Endothelial cell of umbilical vein (primary cell): ENCODE results near the gene RASSF10. TPM values are rescaled to one million over a fixed set of nuclear protein-coding genes. Genes with fewer than 3 reads are reported as not detected.

Source experiments
- BruUV-seq: library from RNA; stranded (reverse); fragments of 400-500 nt; replicated peaks from 2 replicates; lab custom pipeline; 2021; lab: Mats Ljungman, UMichigan
- CTCF ChIA-PET: fragments of 300-600, 350-600 bp; sonication (Branson Sonifier 250); formaldehyde crosslinking; loops from one replicate; lab custom pipeline; 2021; ENCODE audit warnings: antibody characterized with exemption, inconsistent platforms; lab: Charles Lee
- POLR2A ChIA-PET: fragments of 300-600, 350-600 bp; sonication (Branson Sonifier 250); formaldehyde crosslinking; loops from one replicate; lab custom pipeline; 2021; ENCODE audit warnings: antibody characterized with exemption, inconsistent platforms; lab: Charles Lee
- DNase-seq: peaks from one replicate; pipeline ENCODE4 v3.0.0-alpha.2; 2011; ENCODE audit warnings: low read depth, low spot score
- FAIRE-seq: peaks from 2 replicates; lab custom pipeline; 2011; peaks lifted over from hg19 to GRCh38; lab: Jason Lieb, UNC
- H2AFZ ChIP-seq: 2 replicates; pipeline ENCODE4 v1.6.0; 2012; ENCODE audit warnings: low read depth, low read length, control low read depth, inconsistent platforms
- H3K27ac ChIP-seq: 2 replicates; pipeline ENCODE4 v1.5.1; 2011; ENCODE audit warnings: low read depth, mild to moderate bottlenecking, control low read depth, low read length, moderate library complexity; ENCODE audit not compliant: insufficient read depth
- H3K27me3 ChIP-seq, 2 experiments: 2 replicates each; pipeline versions ENCODE4 v1.6.0 to v1.6.1; 2011; ENCODE audit warnings: low read length in 2 of 2, mixed read lengths in 1 of 2; ENCODE audit not compliant: control insufficient read depth in 2 of 2, insufficient read depth in 2 of 2
- H3K36me3 ChIP-seq, 2 experiments: 2 replicates in 1 of 2; 3 replicates in 1 of 2; pipeline ENCODE4 v1.5.1; 2011; ENCODE audit warnings: low read length in 2 of 2, mild to moderate bottlenecking in 1 of 2, moderate library complexity in 1 of 2; ENCODE audit not compliant: control insufficient read depth in 2 of 2, insufficient read depth in 2 of 2; ENCODE audit errors: extremely low read depth in 1 of 2
- H3K4me1 ChIP-seq: 3 replicates; pipeline ENCODE4 v1.5.1; 2011; ENCODE audit warnings: mild to moderate bottlenecking, low read length; ENCODE audit not compliant: control insufficient read depth, insufficient read depth; ENCODE audit errors: extremely low read depth
- H3K4me2 ChIP-seq: 2 replicates; pipeline ENCODE4 v1.6.1; 2011; ENCODE audit warnings: low read length, control low read depth, mixed read lengths; ENCODE audit not compliant: insufficient read depth
- H3K4me3 ChIP-seq, 3 experiments: fragments of 200-600 bp in 1 of 3; sonication (generic), shearing (Covaris generic) in 1 of 3; replicated peaks in 1 of 3; 2 replicates each; pipeline ENCODE4 v1.5.1; 2011 to 2016; ENCODE audit warnings: control low read depth in 3 of 3, low read length in 3 of 3, mild to moderate bottlenecking in 2 of 3, inconsistent platforms in 1 of 3, low read depth in 1 of 3, moderate library complexity in 1 of 3; ENCODE audit not compliant: insufficient read depth in 1 of 3
- H3K79me2 ChIP-seq: 2 replicates; pipeline ENCODE4 v1.6.0; 2012; ENCODE audit warnings: low read length, inconsistent platforms; ENCODE audit not compliant: control insufficient read depth, insufficient read depth
- H3K9ac ChIP-seq: replicated peaks from 2 replicates; pipeline ENCODE3; 2011; ENCODE audit warnings: low read length, control low read depth; ENCODE audit not compliant: insufficient read depth; ENCODE audit errors: extremely low read depth
- H3K9me1 ChIP-seq: replicated peaks from 3 replicates; pipeline ENCODE4 v1.6.0; 2011; ENCODE audit warnings: mild to moderate bottlenecking, low read length; ENCODE audit not compliant: control insufficient read depth, insufficient read depth; ENCODE audit errors: extremely low read depth
- H3K9me3 ChIP-seq: replicated peaks from 2 replicates; pipeline ENCODE4 v1.5.1; 2012; ENCODE audit warnings: low read length, inconsistent platforms; ENCODE audit not compliant: control insufficient read depth, insufficient read depth
- H4K20me1 ChIP-seq: replicated peaks from 2 replicates; pipeline ENCODE3; 2011; ENCODE audit warnings: mild to moderate bottlenecking, low read length; ENCODE audit not compliant: control insufficient read depth, insufficient read depth; ENCODE audit errors: extremely low read depth
- EZH2 ChIP-seq: IDR thresholded peaks from 2 replicates; pipeline ENCODE4 v1.6.1; 2012; ENCODE audit warnings: borderline replicate concordance, low read depth, mild to moderate bottlenecking, moderate library complexity, low read length, inconsistent platforms; ENCODE audit not compliant: severe bottlenecking
- FOS ChIP-seq: IDR thresholded peaks from 2 replicates; pipeline ENCODE4 v1.6.1; 2011; ENCODE audit warnings: mild to moderate bottlenecking, low read length, moderate library complexity, borderline replicate concordance; ENCODE audit not compliant: insufficient read depth
- GATA2 ChIP-seq: IDR thresholded peaks from 2 replicates; pipeline ENCODE4 v1.7.0; 2011; ENCODE audit warnings: low read depth, mild to moderate bottlenecking, moderate library complexity, mixed read lengths, low read length; ENCODE audit not compliant: insufficient read length, insufficient read depth
- JUN ChIP-seq: IDR thresholded peaks from 2 replicates; pipeline ENCODE4 v1.6.1; 2011; ENCODE audit warnings: borderline replicate concordance, low read depth; ENCODE audit not compliant: insufficient read length, insufficient read depth
- MYC ChIP-seq: IDR thresholded peaks from one replicate; pipeline ENCODE4 v1.6.1; 2011; ENCODE audit warnings: mild to moderate bottlenecking, low read depth, low read length
- POLR2A ChIP-seq: IDR thresholded peaks from 2 replicates; pipeline ENCODE4 v1.6.1; 2012; ENCODE audit warnings: low read depth, mild to moderate bottlenecking, control low read depth, low read length
- POLR2AphosphoS5 ChIP-seq: IDR thresholded peaks from 2 replicates; pipeline ENCODE4 v1.6.1; 2012; ENCODE audit warnings: low read depth, mild to moderate bottlenecking, control low read depth, low read length, moderate library complexity; ENCODE audit not compliant: insufficient read depth
- dilution Hi-C: fragments of 300-500 bp; cut with MboI; formaldehyde crosslinking; loops from one replicate; pipeline ENCODE4 v1.15.0; 2019; ENCODE audit warnings: low sequenced_read_pairs; ENCODE audit not compliant: extremely low pct_ligation_motif_present
- intact Hi-C: fragments of 100-400 bp; cut with micrococcal nuclease; formaldehyde crosslinking; loops from one replicate; pipeline ENCODE4 v1.10.0; 2022
- polyA plus RNA-seq, 4 experiments: library from polyadenylated mRNA; depleted of rRNA in 3 of 4; stranded (reverse) in 3 of 4; unstranded in 1 of 4; fragments of >200 nt; gene quantifications; 2 replicates each; pipeline versions ENCODE4 v1.2.1 to v1.2.3, GENCODE V29; 2011 to 2012; ENCODE audit warnings: missing spikeins in 1 of 4
- total RNA-seq: library from RNA; stranded (reverse); gene quantifications from 2 replicates; pipeline ENCODE4 v1.2.3, GENCODE V29; 2021
- TF ChIP-seq, protein P1 (sequence below), 2 donors: IDR thresholded peaks; 1 replicate in 1 of 2; 2 replicates in 1 of 2; pipeline ENCODE4 v1.5.1; 2011; ENCODE audit warnings: low read length in 2 of 2, mild to moderate bottlenecking in 2 of 2, moderate library complexity in 2 of 2, control low read depth in 1 of 2, inconsistent platforms in 1 of 2, low read depth in 1 of 2; ENCODE audit not compliant: insufficient read depth in 1 of 2; ENCODE audit errors: extremely low read depth in 1 of 2
- TF ChIP-seq, protein P2 (sequence below): IDR thresholded peaks from 2 replicates; pipeline ENCODE4 v1.6.1; 2011; ENCODE audit not compliant: insufficient read depth, insufficient read length

The RASSF10 gene
- total and polyA plus RNA-seq, 2 donors (not counting 3 experiments of a cell fraction or from before 2014, with no cell fraction given): 0.03 TPM; not detected in 1

- Histone ChIP-seq H2AFZ (no peak overlapping the region), H3K9me1 (no peaks in the 10 kb centered on the region), H3K9ac (no peak overlapping the region), H3K9me3 (no peaks in the 10 kb centered on the region), H3K27me3 (peaks cover 12 to 44% of the 10 kb centered on the region in 2 experiments), H3K4me2 (no peak overlapping the region), H3K36me3 (no peaks in the 10 kb centered on the region), H3K4me1 (no peaks in the 10 kb centered on the region), H4K20me1 (no peaks in the 10 kb centered on the region), H3K79me2 (no peaks in the 10 kb centered on the region), H3K27ac (no peak overlapping the region), H3K4me3 (no peak overlapping the region)
- FAIRE-seq: no peak
- CTCF ChIA-PET: interaction anchor here (0.6 to 1.9 kb wide), 5 partner anchors 10 to 161 kb away, joined by 3 to 5 read pairs (median 4); no protein-coding TSS in a partner anchor
- BruUV-seq: no TSS peak
- TF ChIP-seq, protein P1, sequence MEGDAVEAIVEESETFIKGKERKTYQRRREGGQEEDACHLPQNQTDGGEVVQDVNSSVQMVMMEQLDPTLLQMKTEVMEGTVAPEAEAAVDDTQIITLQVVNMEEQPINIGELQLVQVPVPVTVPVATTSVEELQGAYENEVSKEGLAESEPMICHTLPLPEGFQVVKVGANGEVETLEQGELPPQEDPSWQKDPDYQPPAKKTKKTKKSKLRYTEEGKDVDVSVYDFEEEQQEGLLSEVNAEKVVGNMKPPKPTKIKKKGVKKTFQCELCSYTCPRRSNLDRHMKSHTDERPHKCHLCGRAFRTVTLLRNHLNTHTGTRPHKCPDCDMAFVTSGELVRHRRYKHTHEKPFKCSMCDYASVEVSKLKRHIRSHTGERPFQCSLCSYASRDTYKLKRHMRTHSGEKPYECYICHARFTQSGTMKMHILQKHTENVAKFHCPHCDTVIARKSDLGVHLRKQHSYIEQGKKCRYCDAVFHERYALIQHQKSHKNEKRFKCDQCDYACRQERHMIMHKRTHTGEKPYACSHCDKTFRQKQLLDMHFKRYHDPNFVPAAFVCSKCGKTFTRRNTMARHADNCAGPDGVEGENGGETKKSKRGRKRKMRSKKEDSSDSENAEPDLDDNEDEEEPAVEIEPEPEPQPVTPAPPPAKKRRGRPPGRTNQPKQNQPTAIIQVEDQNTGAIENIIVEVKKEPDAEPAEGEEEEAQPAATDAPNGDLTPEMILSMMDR (IDR thresholded peaks at IDR 0.05; ENCODE audit: extremely low read depth in 1 of 2, insufficient read depth in 1 of 2, low read depth in 1 of 2, low read length in 2 of 2): no peak
- no peak for TF ChIP-seq GATA2
- TF ChIP-seq MYC: no peak
- TF ChIP-seq POLR2AphosphoS5: no peak
- TF ChIP-seq, protein P2, sequence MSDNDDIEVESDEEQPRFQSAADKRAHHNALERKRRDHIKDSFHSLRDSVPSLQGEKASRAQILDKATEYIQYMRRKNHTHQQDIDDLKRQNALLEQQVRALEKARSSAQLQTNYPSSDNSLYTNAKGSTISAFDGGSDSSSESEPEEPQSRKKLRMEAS: no peak
- TF ChIP-seq FOS: no peak
- no peak for TF ChIP-seq POLR2A
- TF ChIP-seq JUN: no peak
- no peak for TF ChIP-seq EZH2
- intact Hi-C loops: no loop called here
- dilution Hi-C loops: no loop called here
- no peak for DNase-seq
- POLR2A ChIA-PET: no interaction called here
Measured at GRCh38 chr11:13046637-13047570, 37.8 kb downstream of the RASSF10 start.
